ENCODE measurements around the gene PRIM2. TPM values are rescaled to one million over a fixed set of nuclear protein-coding genes. Genes with fewer than 3 reads are reported as not detected.
"Not testable (repeated sequence)": the region's sequence is repeated elsewhere in the genome, so short reads cannot be mapped to it uniquely, and the experiment has no call there.

Gene PRIM2
- total and polyA plus RNA-seq, 2 of the 8 experiments (the other 6 are each of a cell fraction or from before 2014, with no cell fraction given): 20.8 to 46.8 TPM

DNA sequence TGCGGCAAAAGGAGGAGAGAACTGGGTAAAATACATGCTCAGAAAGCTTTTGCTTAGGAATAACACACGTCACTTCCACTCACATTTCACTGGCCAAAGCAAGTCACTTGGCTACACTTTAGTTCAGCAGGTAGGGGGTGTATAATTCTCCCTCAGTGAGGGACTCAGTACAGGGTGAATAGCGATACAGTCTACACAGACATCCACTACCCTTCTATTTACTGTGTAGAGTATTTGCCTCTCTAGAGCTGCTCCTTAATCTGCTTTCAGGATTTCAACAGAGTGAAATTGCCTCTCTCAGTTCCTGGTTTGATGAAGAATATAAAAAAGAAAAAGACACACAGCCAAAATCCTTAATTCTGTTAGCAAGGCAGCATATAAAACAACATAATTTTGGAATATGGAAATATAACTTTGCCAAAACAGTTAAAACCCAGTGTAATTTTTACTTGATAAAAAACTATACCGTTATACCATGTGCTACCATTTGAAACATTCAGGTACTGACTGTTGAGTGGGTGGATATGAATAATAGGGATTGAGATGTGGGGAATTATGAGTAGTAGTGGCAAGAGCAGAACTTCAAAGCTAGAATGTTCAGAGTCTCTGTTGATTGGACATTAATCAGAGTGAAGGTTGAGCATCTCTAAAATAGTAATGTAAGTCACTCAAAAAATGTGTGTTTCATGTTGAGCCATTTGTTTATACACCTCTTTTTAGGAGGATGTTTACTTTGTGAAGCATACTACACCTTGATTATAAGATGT lies 51.7 kb downstream of the PRIM2 start:
- DNase-seq (ENCODE audit: low read depth in 1 of 2, low spot score in 2 of 2); H3K4ac ChIP-seq (replicated peaks; ENCODE audit: insufficient read length, low read depth, low read length); H2BK5ac ChIP-seq (ENCODE audit: low read depth, low read length); H3K4me3 ChIP-seq (ENCODE audit: extremely low read depth in 1 of 4, insufficient read depth in 2 of 4, low read depth in 3 of 4, low read length in 4 of 4); H3K4me1 ChIP-seq (replicated peaks in 1 of 4; ENCODE audit: control insufficient read depth in 3 of 4, insufficient read depth in 4 of 4, low read length in 3 of 4); H2BK12ac ChIP-seq (ENCODE audit: low read depth, low read length); H3K18ac ChIP-seq (ENCODE audit: extremely low read depth, low read length); H4K5ac ChIP-seq (ENCODE audit: insufficient read length, low read depth, low read length); H3K4me2 ChIP-seq (ENCODE audit: insufficient read depth in 1 of 2, low read depth in 2 of 2, low read length in 2 of 2); POLR2A ChIA-PET (ENCODE audit: partially characterized antibody); H2BK20ac ChIP-seq (ENCODE audit: low read length); H3K79me1 ChIP-seq (ENCODE audit: low read depth, low read length); H3K27ac ChIP-seq (ENCODE audit: low read depth, low read length); H2BK120ac ChIP-seq (replicated peaks; ENCODE audit: low read depth, low read length); FAIRE-seq; H4K20me1 ChIP-seq (replicated peaks in 1 of 2; ENCODE audit: control insufficient read depth in 1 of 2, insufficient read depth in 2 of 2, low read length in 2 of 2); H3K56ac ChIP-seq (replicated peaks; ENCODE audit: insufficient read length, low read depth, low read length); H3K9ac ChIP-seq (replicated peaks in 1 of 4; ENCODE audit: extremely low read depth in 1 of 4, low read depth in 3 of 4, low read length in 3 of 4); H3K36me3 ChIP-seq (ENCODE audit: control insufficient read depth in 2 of 4, insufficient read depth in 4 of 4, low read length in 3 of 4); H2BK15ac ChIP-seq (ENCODE audit: low read length); H3K27me3 ChIP-seq (replicated peaks in 1 of 4; ENCODE audit: control insufficient read depth in 3 of 4, extremely low read depth in 1 of 4, insufficient read depth in 3 of 4, low read length in 3 of 4); H4K91ac ChIP-seq (replicated peaks; ENCODE audit: insufficient read length, low read length); H3K23ac ChIP-seq (ENCODE audit: insufficient read length); H3K14ac ChIP-seq (ENCODE audit: insufficient read length); H2AK5ac ChIP-seq (ENCODE audit: low read depth, low read length); H3K9me3 ChIP-seq (ENCODE audit: insufficient read depth in 2 of 2, low read depth in 1 of 2, low read length in 1 of 2); H3K79me2 ChIP-seq (ENCODE audit: control insufficient read depth in 1 of 2, insufficient read depth in 2 of 2, low read length in 2 of 2); H4K8ac ChIP-seq (ENCODE audit: extremely low read depth, insufficient read depth, low read length); CTCF ChIA-PET (ENCODE audit: partially characterized antibody); H3K23me2 ChIP-seq (ENCODE audit: low read depth, low read length); H2AFZ ChIP-seq (ENCODE audit: low read length): not testable (repeated sequence)
- 86% methylated on average over 4 of the region's 4 CpGs; no CpG with 5 or more reads in 1 of the 2 experiments for WGBS, 2 experiments (ENCODE audit: extremely low coverage in 1 of 2, insufficient coverage in 1 of 2, insufficient read length in 1 of 2, insufficient replicate concordance in 2 of 2, low coverage in 1 of 2, low lambda C conversion rate in 2 of 2, missing lambda C conversion rate in 1 of 2)

DNA sequence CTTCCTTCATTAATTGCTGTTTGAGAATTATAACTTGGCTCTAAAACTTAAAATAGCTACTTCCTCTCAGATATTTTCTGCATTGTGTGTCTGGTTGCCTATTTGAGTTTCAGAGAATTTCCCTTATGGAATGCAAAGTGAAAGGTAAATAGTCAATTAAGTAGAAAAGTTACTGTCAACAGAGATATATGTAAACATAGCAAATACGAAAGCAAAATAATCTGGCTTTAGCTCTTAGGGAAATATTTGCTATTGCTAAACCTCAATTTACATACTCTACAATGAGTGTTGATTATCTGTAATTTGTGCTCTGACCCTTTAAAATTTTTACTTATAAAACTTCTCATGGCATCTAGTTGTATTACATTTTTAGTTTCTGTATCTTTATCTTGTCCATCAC lies 54.3 kb downstream of the PRIM2 start:
- FAIRE-seq; H3K79me1 ChIP-seq (ENCODE audit: low read depth, low read length); H4K91ac ChIP-seq (replicated peaks; ENCODE audit: insufficient read length, low read length); H3K4me1 ChIP-seq (replicated peaks in 1 of 4; ENCODE audit: control insufficient read depth in 3 of 4, insufficient read depth in 4 of 4, low read length in 3 of 4); H2AK5ac ChIP-seq (ENCODE audit: low read depth, low read length); H3K4me3 ChIP-seq (ENCODE audit: extremely low read depth in 1 of 4, insufficient read depth in 2 of 4, low read depth in 3 of 4, low read length in 4 of 4); H3K56ac ChIP-seq (replicated peaks; ENCODE audit: insufficient read length, low read depth, low read length); H3K14ac ChIP-seq (ENCODE audit: insufficient read length); H3K23me2 ChIP-seq (ENCODE audit: low read depth, low read length); H4K8ac ChIP-seq (ENCODE audit: extremely low read depth, insufficient read depth, low read length); POLR2A ChIA-PET (ENCODE audit: partially characterized antibody); H3K27me3 ChIP-seq (replicated peaks in 1 of 4; ENCODE audit: control insufficient read depth in 3 of 4, extremely low read depth in 1 of 4, insufficient read depth in 3 of 4, low read length in 3 of 4); H3K4ac ChIP-seq (replicated peaks; ENCODE audit: insufficient read length, low read depth, low read length); H2BK5ac ChIP-seq (ENCODE audit: low read depth, low read length); H3K9me3 ChIP-seq (ENCODE audit: insufficient read depth in 2 of 2, low read depth in 1 of 2, low read length in 1 of 2); H2BK15ac ChIP-seq (ENCODE audit: low read length); H3K23ac ChIP-seq (ENCODE audit: insufficient read length); H2BK120ac ChIP-seq (replicated peaks; ENCODE audit: low read depth, low read length); H3K4me2 ChIP-seq (ENCODE audit: insufficient read depth in 1 of 2, low read depth in 2 of 2, low read length in 2 of 2); H2AFZ ChIP-seq (ENCODE audit: low read length); H4K5ac ChIP-seq (ENCODE audit: insufficient read length, low read depth, low read length); H3K36me3 ChIP-seq (ENCODE audit: control insufficient read depth in 2 of 4, insufficient read depth in 4 of 4, low read length in 3 of 4); H2BK20ac ChIP-seq (ENCODE audit: low read length); H3K79me2 ChIP-seq (ENCODE audit: control insufficient read depth in 1 of 2, insufficient read depth in 2 of 2, low read length in 2 of 2); H2BK12ac ChIP-seq (ENCODE audit: low read depth, low read length); H3K18ac ChIP-seq (ENCODE audit: extremely low read depth, low read length); CTCF ChIA-PET (ENCODE audit: partially characterized antibody); H4K20me1 ChIP-seq (replicated peaks in 1 of 2; ENCODE audit: control insufficient read depth in 1 of 2, insufficient read depth in 2 of 2, low read length in 2 of 2); DNase-seq (ENCODE audit: low read depth in 1 of 2, low spot score in 2 of 2); H3K27ac ChIP-seq (ENCODE audit: low read depth, low read length); H3K9ac ChIP-seq (replicated peaks in 1 of 4; ENCODE audit: extremely low read depth in 1 of 4, low read depth in 3 of 4, low read length in 3 of 4): not testable (repeated sequence)
- WGBS, 2 experiments (ENCODE audit: extremely low coverage in 1 of 2, insufficient coverage in 1 of 2, insufficient read length in 1 of 2, insufficient replicate concordance in 2 of 2, low coverage in 1 of 2, low lambda C conversion rate in 2 of 2, missing lambda C conversion rate in 1 of 2): 100% methylated on average over 1 of the region's 1 CpG; no CpG with 5 or more reads in 1 of the 2 experiments

Data from H1 (cell line).